ENCODE data around the gene PIAS2. TPM values are rescaled to one million over a fixed set of nuclear protein-coding genes. Genes with fewer than 3 reads are reported as not detected.

PIAS2 gene
- total RNA-seq, 1 donor = 36.6 TPM

Other genes with a start within 250 kb of the PIAS2 start
- under 0.01 TPM in 2 replicates for gene ST8SIA5, start 160.5 kb downstream of the PIAS2 start, total RNA-seq
- 4.3 and 5.0 TPM in 2 replicates for gene KATNAL2, start 95 bp upstream of the PIAS2 start, total RNA-seq
- not detected in 2 replicates for gene ELOA2, start 118.1 kb upstream of the PIAS2 start, total RNA-seq
- 17.4 and 19.4 TPM in 2 replicates for gene HDHD2, start 233.0 kb upstream of the PIAS2 start, total RNA-seq

All from osteoblast (primary cell).